Left colon (tissue), 2 donors: ENCODE results near the gene DNASE2B. TPM values are rescaled to one million over a fixed set of nuclear protein-coding genes. Genes with fewer than 3 reads are reported as not detected.
A peak's percentile ranks its signal among the peaks of the same experiment; 100 is the strongest.

Source experiments
- ATAC-seq: fragments of 200-7000 bp; cut with Tn5 transposase; one replicate; pipeline ENCODE4 v1.9.1; 2020; ENCODE audit warnings: mild to moderate bottlenecking, moderate library complexity
- DNase-seq, 2 donors: peaks; one replicate each; pipeline ENCODE4 v3.0.0-alpha.2; 2020
- intact Hi-C, 2 donors: fragments of 100-400 bp; cut with DNase I in 1 of 2; cut with micrococcal nuclease in 1 of 2; formaldehyde crosslinking; loops; one replicate each; pipeline versions ENCODE4 v1.11.2 to v1.14.0; 2022; cut with DNase I, micrococcal nuclease
- total RNA-seq, 2 donors: library from RNA; stranded (reverse); fragmentation: NEBNext Ultra II Directional; extraction: Animal tissue kit (Norgen Biotek cat#: 25700); gene quantifications; one replicate each; pipeline ENCODE4 v1.2.1, GENCODE V29; 2021
- donor health status: DM: no; HTN: no; CAD: no.
- donor health status: DM: yes; HTN: yes; CAD: no.

The DNASE2B gene
- total RNA-seq, 2 donors from 2014 or later: 0.70 to 1.3 TPM

- DNase-seq (no peak), ATAC-seq (no peak)
- intact Hi-C loops: no loop called here
Observed at GRCh38 chr1:84370831-84371394, 27.4 kb upstream of the DNASE2B start.

- intact Hi-C loops: no loop called here
- DNase-seq: no peak
- no peak for ATAC-seq
Observed at GRCh38 chr1:84373436-84374141, 24.7 kb upstream of the DNASE2B start.

- ATAC-seq: no peak
- no peak for DNase-seq
- intact Hi-C loops: no loop called here
Observed at GRCh38 chr1:84374991-84375696, 23.1 kb upstream of the DNASE2B start.

- intact Hi-C loops: no loop called here
- no peak for ATAC-seq
- no peak for DNase-seq
Observed at GRCh38 chr1:84376000-84376910, 22.0 kb upstream of the DNASE2B start.

- intact Hi-C loops: no loop called here
- DNase-seq: no peak
- no peak for ATAC-seq
Observed at GRCh38 chr1:84377480-84378095, 20.7 kb upstream of the DNASE2B start.

GRCh38 chr1:84379138-84379916 lies 19.0 kb upstream of the DNASE2B start:
- no peak for DNase-seq
- no peak for ATAC-seq

GRCh38 chr1:84379917-84380180 lies 18.4 kb upstream of the DNASE2B start:
- intact Hi-C loops: no loop called here
- ATAC-seq (no peak), DNase-seq (no peak)

More at GRCh38 chr1:84379138-84379916, 19.0 kb upstream of the DNASE2B start:
- intact Hi-C loops: no loop called here

GRCh38 chr1:84382127-84382526 lies 16.2 kb upstream of the DNASE2B start:
- DNase-seq: no peak
- ATAC-seq: no peak
- intact Hi-C loops: no loop called here

GRCh38 chr1:84385347-84385746 lies 12.9 kb upstream of the DNASE2B start:
- intact Hi-C loops: no loop called here
- DNase-seq (no peak), ATAC-seq (no peak)

GRCh38 chr1:84386716-84387479 lies 11.4 kb upstream of the DNASE2B start:
- intact Hi-C loops: no loop called here
- ATAC-seq (no peak), DNase-seq (no peak)

GRCh38 chr1:84387480-84388163 lies 10.7 kb upstream of the DNASE2B start:
- intact Hi-C loops: no loop called here
- no peak for DNase-seq
- ATAC-seq: no peak

- ATAC-seq (peak; percentile 55), DNase-seq (no peak)
- intact Hi-C loops: no loop called here
Observed at GRCh38 chr1:84390226-84390625, 8.1 kb upstream of the DNASE2B start.

GRCh38 chr1:84401156-84401555 lies 2.9 kb downstream of the DNASE2B start:
- intact Hi-C loops: no loop called here
- ATAC-seq: no peak
- no peak for DNase-seq

GRCh38 chr1:84402060-84402459 lies 3.8 kb downstream of the DNASE2B start:
- ATAC-seq (no peak), DNase-seq (no peak)
- intact Hi-C loops: no loop called here

- ATAC-seq (no peak), DNase-seq (no peak)
- intact Hi-C loops: no loop called here
Observed at GRCh38 chr1:84402501-84402900, 4.2 kb downstream of the DNASE2B start.

GRCh38 chr1:84403347-84403746 lies 5.1 kb downstream of the DNASE2B start:
- no peak for ATAC-seq
- intact Hi-C loops: no loop called here
- no peak for DNase-seq

- ATAC-seq (peak; percentile 92), DNase-seq (peak; percentile 23 to 50)
- intact Hi-C loops: no loop called here
Observed at GRCh38 chr1:84406346-84406861, 8.1 kb downstream of the DNASE2B start.
